ENCODE results near the gene KRTAP16-1.

Gene KRTAP16-1

DNA sequence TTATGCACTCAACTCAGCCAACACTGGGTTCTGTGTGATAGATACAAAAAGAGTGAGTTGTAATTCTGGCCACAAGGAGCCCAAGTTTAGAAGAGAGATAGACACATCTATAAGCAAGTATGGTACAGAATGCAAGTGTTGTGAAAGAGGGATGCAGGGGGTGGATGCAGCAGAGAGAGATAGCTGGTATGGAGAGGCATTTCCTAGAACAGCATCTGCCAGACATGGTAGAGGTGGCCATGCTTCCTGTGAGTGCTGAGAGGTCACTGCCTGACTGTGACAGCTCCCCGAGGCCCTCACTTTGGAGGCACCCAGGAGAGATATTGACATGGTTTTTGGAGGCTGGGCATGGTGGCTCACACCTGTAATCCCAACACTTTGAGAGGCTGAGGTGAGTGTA is 2.0 kb upstream of the KRTAP16-1 start:
- no peak for DNase-seq (ENCODE audit: extremely low read depth, insufficient read length)
- Histone ChIP-seq H3K27me3 (replicated peaks; ENCODE audit: control insufficient read depth, insufficient read depth, low read length) (peaks cover 3% of the 10 kb centered on the region), H3K36me3 (ENCODE audit: control insufficient read depth, insufficient read depth, low read length) (no peaks in the 10 kb centered on the region), H3K4me3 (replicated peaks; ENCODE audit: low read depth, low read length) (no peak overlapping the region)
- TF ChIP-seq, protein P1, sequence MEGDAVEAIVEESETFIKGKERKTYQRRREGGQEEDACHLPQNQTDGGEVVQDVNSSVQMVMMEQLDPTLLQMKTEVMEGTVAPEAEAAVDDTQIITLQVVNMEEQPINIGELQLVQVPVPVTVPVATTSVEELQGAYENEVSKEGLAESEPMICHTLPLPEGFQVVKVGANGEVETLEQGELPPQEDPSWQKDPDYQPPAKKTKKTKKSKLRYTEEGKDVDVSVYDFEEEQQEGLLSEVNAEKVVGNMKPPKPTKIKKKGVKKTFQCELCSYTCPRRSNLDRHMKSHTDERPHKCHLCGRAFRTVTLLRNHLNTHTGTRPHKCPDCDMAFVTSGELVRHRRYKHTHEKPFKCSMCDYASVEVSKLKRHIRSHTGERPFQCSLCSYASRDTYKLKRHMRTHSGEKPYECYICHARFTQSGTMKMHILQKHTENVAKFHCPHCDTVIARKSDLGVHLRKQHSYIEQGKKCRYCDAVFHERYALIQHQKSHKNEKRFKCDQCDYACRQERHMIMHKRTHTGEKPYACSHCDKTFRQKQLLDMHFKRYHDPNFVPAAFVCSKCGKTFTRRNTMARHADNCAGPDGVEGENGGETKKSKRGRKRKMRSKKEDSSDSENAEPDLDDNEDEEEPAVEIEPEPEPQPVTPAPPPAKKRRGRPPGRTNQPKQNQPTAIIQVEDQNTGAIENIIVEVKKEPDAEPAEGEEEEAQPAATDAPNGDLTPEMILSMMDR (IDR thresholded peaks at IDR 0.05; ENCODE audit: insufficient read depth, low read length, poor library complexity, severe bottlenecking) = no peak

DNA sequence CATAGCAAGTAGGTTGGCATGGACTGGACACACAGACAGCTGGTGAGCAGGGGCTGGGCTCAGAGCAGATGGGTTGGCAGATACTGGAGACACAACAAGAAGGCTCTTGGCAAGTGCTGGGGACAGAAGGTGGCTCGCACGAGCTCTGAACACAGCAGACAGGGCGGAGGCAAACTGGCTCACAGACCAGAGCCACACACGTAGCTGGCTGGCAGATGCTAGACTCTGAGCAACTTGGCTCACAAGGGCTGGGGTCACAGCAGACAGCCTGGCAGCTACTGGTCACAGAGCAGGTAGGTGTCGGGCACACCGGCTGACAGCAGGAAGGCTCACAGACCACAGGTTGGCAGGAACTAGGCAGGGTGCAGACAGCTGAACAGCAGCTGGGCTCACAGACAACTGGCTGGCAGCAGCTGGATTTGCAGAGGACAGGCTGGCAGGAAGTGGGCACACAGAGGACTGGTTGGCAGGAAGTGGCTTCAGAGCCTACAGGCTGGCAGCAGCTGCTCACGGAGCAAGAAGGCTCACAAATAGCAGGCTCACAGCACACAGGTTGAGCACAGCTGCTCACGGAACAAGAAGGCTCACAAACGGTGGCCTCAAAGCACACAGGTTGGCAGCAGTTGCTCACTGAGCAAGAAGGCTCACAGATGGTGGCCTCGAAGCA is 725 bp downstream of the KRTAP16-1 start:
- no peaks in the 10 kb centered on the region for H3K36me3 ChIP-seq (ENCODE audit: control insufficient read depth, insufficient read depth, low read length)
- no peak overlapping the region for H3K4me3 ChIP-seq (replicated peaks; ENCODE audit: low read depth, low read length)
- DNase-seq (ENCODE audit: extremely low read depth, insufficient read length) = no peak
- peaks cover 3% of the 10 kb centered on the region for H3K27me3 ChIP-seq (replicated peaks; ENCODE audit: control insufficient read depth, insufficient read depth, low read length)
- TF ChIP-seq, protein P1 (IDR thresholded peaks at IDR 0.05; ENCODE audit: insufficient read depth, low read length, poor library complexity, severe bottlenecking) = no peak

DNA sequence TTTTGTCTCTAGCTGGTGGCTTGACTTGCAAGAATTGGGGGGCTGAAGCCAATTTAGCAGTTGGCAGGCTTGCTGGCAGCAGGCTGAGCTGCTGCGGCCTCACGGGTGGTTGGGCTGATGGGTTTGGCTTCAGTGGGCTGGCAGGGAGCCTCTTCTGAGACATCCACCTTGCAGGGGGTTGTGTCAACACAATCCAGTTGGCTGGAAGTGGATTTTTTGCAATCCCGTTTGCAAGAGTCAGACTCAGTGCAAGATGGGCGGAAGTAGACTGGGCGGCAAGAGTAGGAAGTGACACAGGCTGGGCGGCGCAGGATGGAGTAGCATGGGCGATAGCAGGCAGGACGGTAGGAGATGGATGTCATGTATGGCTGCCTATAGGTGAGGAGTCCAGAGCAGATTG is 1.5 kb downstream of the KRTAP16-1 start:
- DNase-seq (ENCODE audit: extremely low read depth, insufficient read length) = no peak
- H3K4me3 ChIP-seq (replicated peaks; ENCODE audit: low read depth, low read length) = no peak overlapping the region
- no peaks in the 10 kb centered on the region for H3K36me3 ChIP-seq (ENCODE audit: control insufficient read depth, insufficient read depth, low read length)
- peaks cover 3% of the 10 kb centered on the region for H3K27me3 ChIP-seq (replicated peaks; ENCODE audit: control insufficient read depth, insufficient read depth, low read length)
- TF ChIP-seq, protein P1 (IDR thresholded peaks at IDR 0.05; ENCODE audit: insufficient read depth, low read length, poor library complexity, severe bottlenecking) = no peak

DNA sequence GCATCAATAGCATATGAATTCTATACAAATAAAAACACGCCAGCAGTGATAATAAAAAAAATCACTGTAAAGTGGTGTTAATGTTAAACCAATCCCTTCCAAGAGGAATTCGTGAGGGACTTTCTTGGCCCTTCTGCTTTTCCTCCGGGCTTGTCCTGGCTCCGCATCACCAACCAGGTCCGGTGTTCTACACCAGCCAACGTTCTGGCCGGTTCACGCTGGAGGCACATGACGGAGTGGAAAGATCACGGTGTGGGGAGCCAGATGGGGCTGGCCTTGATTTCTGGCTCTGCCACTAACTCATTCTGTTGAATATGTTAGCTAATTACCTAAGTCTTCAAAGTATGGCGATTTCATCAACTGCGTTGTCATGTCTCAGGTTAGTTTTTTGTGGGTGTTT is 5.0 kb downstream of the KRTAP16-1 start:
- no peak for DNase-seq (ENCODE audit: extremely low read depth, insufficient read length)
- peaks cover 3% of the 10 kb centered on the region for H3K27me3 ChIP-seq (replicated peaks; ENCODE audit: control insufficient read depth, insufficient read depth, low read length)
- no peaks in the 10 kb centered on the region for H3K36me3 ChIP-seq (ENCODE audit: control insufficient read depth, insufficient read depth, low read length)
- TF ChIP-seq, protein P1 (IDR thresholded peaks at IDR 0.05; ENCODE audit: insufficient read depth, low read length, poor library complexity, severe bottlenecking) = no peak
- no peak overlapping the region for H3K4me3 ChIP-seq (replicated peaks; ENCODE audit: low read depth, low read length)

DNA sequence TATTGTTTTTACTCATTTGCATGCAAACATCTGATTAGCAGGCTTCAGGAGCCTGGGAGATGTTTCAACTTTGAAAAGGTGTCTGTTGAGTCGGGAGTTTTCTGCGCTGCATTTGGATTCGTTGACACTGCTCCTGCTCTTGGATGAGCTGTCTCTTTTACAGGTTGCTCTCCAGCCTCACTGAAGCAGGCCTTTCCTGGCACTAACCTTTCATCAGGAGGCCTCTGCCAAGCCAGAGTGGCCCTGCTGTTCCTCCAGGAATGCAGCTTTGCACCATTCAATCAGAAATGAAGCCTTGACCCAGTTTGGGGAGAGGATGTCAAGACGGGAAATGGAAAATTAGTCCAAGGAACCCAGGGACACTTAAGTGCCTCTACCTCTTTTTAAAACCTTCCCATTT is 6.1 kb downstream of the KRTAP16-1 start:
- DNase-seq (ENCODE audit: extremely low read depth, insufficient read length) = no peak
- peaks cover under 1% of the 10 kb centered on the region for H3K27me3 ChIP-seq (replicated peaks; ENCODE audit: control insufficient read depth, insufficient read depth, low read length)

More for the DNA sequence above, 6.1 kb downstream of the KRTAP16-1 start:
- TF ChIP-seq, protein P1 (IDR thresholded peaks at IDR 0.05; ENCODE audit: insufficient read depth, low read length, poor library complexity, severe bottlenecking) = no peak
- H3K36me3 ChIP-seq (ENCODE audit: control insufficient read depth, insufficient read depth, low read length) = no peaks in the 10 kb centered on the region
- no peak overlapping the region for H3K4me3 ChIP-seq (replicated peaks; ENCODE audit: low read depth, low read length)

All from GM06990 (cell line).